GM12892 (cell line): Measurements from ENCODE around the gene FAM149B1.

Source experiments
- POLR2AphosphoS5 ChIP-seq: IDR thresholded peaks from 2 replicates; pipeline ENCODE4 v1.6.1; 2011; ENCODE audit warnings: low read depth, low read length, control low read depth
- TAF1 ChIP-seq: IDR thresholded peaks from 2 replicates; pipeline ENCODE4 v1.6.1; 2011; ENCODE audit warnings: low read depth, mild to moderate bottlenecking, control low read depth, low read length, borderline replicate concordance

GRCh38 chr10:73238990-73239566 is 71.2 kb downstream of the FAM149B1 start:
- TF ChIP-seq POLR2AphosphoS5 (0 out of 2 replicates have a peak, but pooled peaks have one; percentile 36), TAF1 (no peak)
